ENCODE data around the gene CLN5. TPM values are rescaled to one million over a fixed set of nuclear protein-coding genes. Genes with fewer than 3 reads are reported as not detected.

CLN5 gene
- total RNA-seq, 1 donor: 40.0 TPM

DNA sequence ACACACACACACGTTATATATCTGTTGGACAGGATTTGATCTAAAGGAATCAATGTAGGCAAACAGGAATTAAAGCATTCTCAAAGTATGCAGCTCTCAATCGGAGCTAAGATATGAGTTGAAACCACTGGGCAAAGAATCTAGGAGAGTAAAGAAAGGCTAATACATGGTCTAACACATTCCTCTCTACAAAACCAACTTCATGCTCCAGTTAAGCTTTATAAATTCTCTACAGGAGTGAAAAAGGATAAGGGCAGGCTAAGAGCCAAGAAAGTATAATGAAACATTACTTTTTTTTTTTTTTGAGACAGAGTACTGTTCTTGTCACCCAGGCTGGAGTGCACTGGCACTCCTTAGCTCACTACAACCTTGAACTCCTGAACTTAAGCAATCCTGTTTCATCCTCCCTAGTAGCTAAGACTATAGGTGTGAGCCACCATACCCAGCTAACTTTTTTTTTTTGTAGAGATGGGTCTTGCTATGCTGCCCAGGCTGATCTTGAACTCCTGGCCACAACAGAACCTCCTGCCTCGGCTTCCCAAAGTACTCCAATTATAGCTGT is 24.5 kb downstream of the CLN5 start:
- no peak for TF ChIP-seq CTCF (IDR thresholded peaks at IDR 0.05; ENCODE audit: insufficient read depth, low read length)
- H3K4me3 ChIP-seq (ENCODE audit: low read depth, low read length): no peak overlapping the region
- no peak for DNase-seq (ENCODE audit: low read depth)

- H3K4me3 ChIP-seq (ENCODE audit: low read depth, low read length): no peak overlapping the region
- no peak for TF ChIP-seq CTCF (IDR thresholded peaks at IDR 0.05; ENCODE audit: insufficient read depth, low read length)
- no peak for DNase-seq (ENCODE audit: low read depth)
These were observed 25.2 kb downstream of the CLN5 start for GRCh38 chr13:77016888-77017623.

DNA sequence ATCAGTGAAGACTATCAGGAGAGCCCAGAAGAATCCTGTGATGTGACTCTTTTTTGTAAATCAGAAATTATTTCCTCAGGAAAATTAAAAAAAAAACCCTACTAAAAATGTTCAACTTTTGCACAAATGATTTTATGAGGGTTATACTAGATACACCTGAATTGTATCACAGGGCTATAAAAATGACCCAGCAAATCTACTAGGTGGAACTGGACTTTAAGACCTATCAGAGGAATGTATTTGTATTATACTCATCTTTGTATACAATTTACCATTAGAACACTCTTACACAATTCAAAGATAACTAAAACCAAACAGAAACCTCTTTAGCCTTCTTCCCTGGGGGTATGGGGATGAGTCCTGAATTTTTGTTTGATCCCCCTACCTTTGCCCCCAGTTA is 27.9 kb downstream of the CLN5 start:
- no peak for TF ChIP-seq CTCF (IDR thresholded peaks at IDR 0.05; ENCODE audit: insufficient read depth, low read length)
- H3K4me3 ChIP-seq (ENCODE audit: low read depth, low read length): no peak overlapping the region
- DNase-seq (ENCODE audit: low read depth): no peak

DNA sequence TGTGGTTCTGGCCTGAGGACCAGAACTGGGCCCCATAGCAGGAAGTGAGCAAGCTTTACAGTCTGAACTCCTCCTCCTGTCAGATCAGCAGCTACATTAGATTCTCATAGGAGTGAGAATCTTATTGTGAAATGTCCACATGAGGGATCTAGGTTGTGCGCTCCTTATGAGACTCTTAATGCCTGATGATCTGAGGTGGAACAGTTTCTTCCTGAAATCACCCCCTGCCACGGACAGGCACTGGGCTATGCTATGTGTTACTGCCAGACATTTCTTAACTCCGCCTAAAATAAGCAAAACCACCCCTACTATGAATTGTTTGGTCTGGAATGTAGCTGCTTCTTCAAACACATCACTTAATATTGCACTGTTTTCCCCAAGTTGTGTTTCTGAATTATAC is 30.5 kb downstream of the CLN5 start:
- peak; percentile 42 for DNase-seq (ENCODE audit: low read depth)
- H3K4me3 ChIP-seq (ENCODE audit: low read depth, low read length): no peak overlapping the region
- no peak for TF ChIP-seq CTCF (IDR thresholded peaks at IDR 0.05; ENCODE audit: insufficient read depth, low read length)

GRCh38 chr13:77026255-77026860 is 34.5 kb downstream of the CLN5 start:
- no peak for TF ChIP-seq CTCF (IDR thresholded peaks at IDR 0.05; ENCODE audit: insufficient read depth, low read length)
- peak; percentile 51 for DNase-seq (ENCODE audit: low read depth)

DNA sequence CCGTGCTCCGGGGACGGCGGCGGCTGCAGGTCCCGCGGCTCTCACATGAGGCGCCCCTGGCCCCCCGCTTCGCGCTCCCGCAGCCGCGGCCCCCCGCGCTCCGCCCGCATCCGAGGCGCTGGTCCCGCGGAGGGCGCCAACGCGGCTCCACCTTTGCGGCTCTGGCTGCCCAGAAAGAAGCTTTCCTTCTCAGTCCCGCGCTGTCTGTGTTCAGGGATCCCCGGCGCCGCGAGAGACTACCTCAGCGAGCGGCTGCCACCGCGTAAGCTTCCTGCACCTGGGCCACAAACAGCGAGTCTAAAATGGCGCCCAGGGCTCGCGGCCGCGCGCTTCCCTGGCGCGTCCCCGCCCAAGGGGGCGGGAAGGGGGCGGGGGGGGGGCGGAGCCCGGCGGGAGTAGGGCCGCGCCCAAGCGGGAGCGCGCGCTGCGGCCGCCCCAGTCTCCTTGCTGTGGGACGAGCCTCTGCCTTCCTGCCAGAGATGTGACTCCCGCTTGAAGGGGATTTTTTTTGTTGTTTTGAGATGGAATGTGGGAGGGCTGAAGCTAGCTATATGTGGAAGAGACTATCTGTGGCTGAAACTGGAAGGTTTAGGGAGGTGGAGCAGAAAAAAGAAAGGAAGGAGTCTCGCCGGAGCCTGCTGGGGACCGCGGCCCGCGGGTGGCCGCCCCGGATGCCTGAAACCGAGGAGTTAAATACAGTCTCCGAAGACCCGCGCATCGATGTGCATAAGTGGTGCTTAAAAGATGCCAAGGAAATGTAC is 35.2 kb downstream of the CLN5 start, which contains the start of gene FBXL3:
FBXL3 (minus strand) TSS at position 299 of the 761 bp plus-strand sequence. CDS start 5,299 bp downstream, outside the sequence.
- no peak for TF ChIP-seq CTCF (IDR thresholded peaks at IDR 0.05; ENCODE audit: insufficient read depth, low read length)
- peak within 1 kb of the TSS; percentile 89 for H3K4me3 ChIP-seq (ENCODE audit: low read depth, low read length)

More at GRCh38 chr13:77026255-77026860, 34.5 kb downstream of the CLN5 start:
- H3K4me3 ChIP-seq (ENCODE audit: low read depth, low read length): peak overlapping the region; percentile 89

More for the DNA sequence above, 35.2 kb downstream of the CLN5 start, which contains the start of gene FBXL3:
- DNase-seq (ENCODE audit: low read depth): peak; percentile 94

All from fibroblast of the aortic adventitia (primary cell).